SH-SY5Y (cell line): ENCODE measurements around the gene TRPV3.

ENCODE experiments used
- GATA2 ChIP-seq: IDR thresholded peaks from 2 replicates; pipeline ENCODE4 v1.6.1; 2011; ENCODE audit warnings: mild to moderate bottlenecking, low read depth, low read length
- GATA3 ChIP-seq: IDR thresholded peaks from 2 replicates; pipeline ENCODE4 v1.6.1; 2011; ENCODE audit warnings: low read depth, mild to moderate bottlenecking, low read length, moderate library complexity

DNA sequence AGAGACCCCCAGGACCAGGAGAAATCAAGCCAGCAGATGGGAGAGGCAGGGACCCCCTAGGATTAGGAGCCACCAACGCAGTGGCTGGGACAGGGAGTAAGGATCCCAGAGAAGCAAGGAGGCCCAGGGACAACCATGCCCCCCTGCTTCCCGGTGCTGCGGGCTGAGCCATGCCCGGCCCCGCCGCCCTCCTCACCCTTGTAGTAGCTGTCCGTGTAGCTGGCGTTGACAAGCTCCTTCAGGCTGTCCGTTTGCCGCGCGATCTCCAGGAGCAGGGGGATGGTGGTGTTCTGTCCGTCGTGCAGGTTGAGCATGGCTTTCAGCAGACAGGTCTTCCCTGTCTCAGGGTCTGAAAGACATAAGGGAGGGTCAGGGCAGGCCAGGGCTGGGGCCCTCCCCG is 33.2 kb upstream of the TRPV3 start:
- TF ChIP-seq GATA2: no peak
- TF ChIP-seq GATA3: no peak
